Measurements from ENCODE around the gene GK. TPM values are rescaled to one million over a fixed set of nuclear protein-coding genes. Genes with fewer than 3 reads are reported as not detected.

The GK gene
- total and polyA plus RNA-seq, 2 donors (not counting 3 experiments of a cell fraction or from before 2014, with no cell fraction given), result 2.7 to 7.6 TPM

GRCh38 chrX:30715976-30716375, 62.8 kb downstream of the GK start:
- FAIRE-seq (no peak), DNase-seq (ENCODE audit: low read depth, low spot score) (no peak)
- Histone ChIP-seq H3K27ac (ENCODE audit: insufficient read depth, low read depth, low read length) (no peak overlapping the region), H3K79me2 (ENCODE audit: control insufficient read depth, insufficient read depth, low read length) (no peaks in the 10 kb centered on the region), H3K36me3 (ENCODE audit: control insufficient read depth in 2 of 2, extremely low read depth in 1 of 2, insufficient read depth in 2 of 2, low read length in 2 of 2) (no peaks in the 10 kb centered on the region), H3K9ac (replicated peaks; ENCODE audit: extremely low read depth, insufficient read depth, low read length) (no peak overlapping the region), H3K27me3 (ENCODE audit: control insufficient read depth in 2 of 2, insufficient read depth in 2 of 2, low read length in 2 of 2) (no peaks in the 10 kb centered on the region), H2AFZ (ENCODE audit: low read depth, low read length) (no peak overlapping the region), H3K4me2 (ENCODE audit: insufficient read depth, low read length) (no peak overlapping the region), H3K9me3 (replicated peaks; ENCODE audit: control insufficient read depth, insufficient read depth, low read length) (no peaks in the 10 kb centered on the region), H3K4me1 (ENCODE audit: control insufficient read depth, extremely low read depth, insufficient read depth, low read length) (no peaks in the 10 kb centered on the region), H3K4me3 (replicated peaks in 1 of 3; ENCODE audit: insufficient read depth in 1 of 3, low read depth in 1 of 3, low read length in 3 of 3) (no peak overlapping the region), H4K20me1 (replicated peaks; ENCODE audit: control insufficient read depth, extremely low read depth, insufficient read depth, low read length) (no peaks in the 10 kb centered on the region), H3K9me1 (replicated peaks; ENCODE audit: control insufficient read depth, extremely low read depth, insufficient read depth, low read length) (no peaks in the 10 kb centered on the region)
- intact Hi-C loops (cut with micrococcal nuclease), result no loop called here
- TF ChIP-seq EZH2 (IDR thresholded peaks at IDR 0.05; ENCODE audit: borderline replicate concordance, low read depth, low read length, severe bottlenecking), result no peak
- no peak for TF ChIP-seq MAX (IDR thresholded peaks at IDR 0.05; ENCODE audit: insufficient read depth, insufficient read length)
- TF ChIP-seq MYC (IDR thresholded peaks at IDR 0.05; ENCODE audit: low read depth, low read length), result no peak
- TF ChIP-seq JUN (IDR thresholded peaks at IDR 0.05; ENCODE audit: borderline replicate concordance, insufficient read depth, insufficient read length, low read depth), result no peak
- TF ChIP-seq FOS (IDR thresholded peaks at IDR 0.05; ENCODE audit: borderline replicate concordance, insufficient read depth, low read length), result no peak
- no peak for TF ChIP-seq POLR2A (IDR thresholded peaks at IDR 0.05; ENCODE audit: low read depth, low read length)
- no peak for TF ChIP-seq GATA2 (IDR thresholded peaks at IDR 0.05; ENCODE audit: insufficient read depth, insufficient read length, low read depth, low read length)
- TF ChIP-seq CTCF (IDR thresholded peaks at IDR 0.05; ENCODE audit: extremely low read depth in 1 of 2, insufficient read depth in 1 of 2, low read depth in 1 of 2, low read length in 2 of 2), result no peak
- no peak for TF ChIP-seq POLR2AphosphoS5 (IDR thresholded peaks at IDR 0.05; ENCODE audit: insufficient read depth, low read depth, low read length)
- CTCF ChIA-PET, result interaction anchor here (1.2 to 5.6 kb wide), 3 partner anchors 20 to 145 kb away, joined by 7 to 30 read pairs (median 21); no protein-coding TSS in a partner anchor
- POLR2A ChIA-PET, result no interaction called here
- dilution Hi-C loops (cut with MboI; ENCODE audit: extremely low pct_ligation_motif_present, low sequenced_read_pairs), result no loop called here
- no TSS peak for BruUV-seq (replicated peaks)
